A549 (cell line): Measurements from ENCODE around the gene SNRK. TPM values are rescaled to one million over a fixed set of nuclear protein-coding genes. Genes with fewer than 3 reads are reported as not detected.

Experiments
- ATAC-seq, 2 experiments: fragments of 200-7000 bp in 1 of 2; fragments of >200 bp in 1 of 2; cut with Nextera tagmentation in 1 of 2; cut with Tn5 transposase in 1 of 2; 3 replicates each; pipeline versions ENCODE4 v1.8.0 to v1.9.1; 2018 to 2020; ENCODE audit warnings: mild to moderate bottlenecking in 1 of 2, moderate library complexity in 1 of 2
- CTCF ChIA-PET: fragments of 300-600 bp; sonication (Branson Sonifier 250); formaldehyde crosslinking; extraction: SDS; loops from one replicate; lab custom pipeline; 2021; ENCODE audit warnings: antibody characterized with exemption, inconsistent platforms; lab: Yijun Ruan, JAX
- POLR2A ChIA-PET: fragments of 350-600 bp; formaldehyde crosslinking; extraction: SDS; loops from one replicate; lab custom pipeline; 2021; ENCODE audit warnings: antibody characterized with exemption, inconsistent platforms; lab: Yijun Ruan, JAX
- DNase-seq, 2 experiments: peaks; one replicate each; pipeline versions ENCODE4 v3.0.0 to v3.0.0-alpha.2; 2011 to 2016; ENCODE audit warnings: low read depth in 1 of 2, low spot score in 1 of 2
- FAIRE-seq: peaks from 2 replicates; lab custom pipeline; 2011; peaks lifted over from hg19 to GRCh38; lab: Jason Lieb, UNC
- H3K27ac ChIP-seq, 2 experiments: fragments of >200 bp; sonication (Bioruptor Twin); formaldehyde crosslinking; 3 replicates each; pipeline ENCODE4 v1.5.1; 2016 to 2017
- H3K4me1 ChIP-seq: fragments of >200 bp; sonication (Bioruptor Twin); formaldehyde crosslinking; 3 replicates; pipeline ENCODE4 v1.6.1; 2016
- H3K4me2 ChIP-seq: fragments of >200 bp; sonication (Bioruptor Twin); formaldehyde crosslinking; 3 replicates; pipeline ENCODE4 v1.6.1; 2016
- H3K4me3 ChIP-seq: fragments of >200 bp; sonication (Bioruptor Twin); formaldehyde crosslinking; 3 replicates; pipeline ENCODE4 v1.5.1; 2016
- H3K9me3 ChIP-seq: fragments of >200 bp; sonication (Bioruptor Twin); formaldehyde crosslinking; 3 replicates; pipeline ENCODE4 v1.6.1; 2016
- BHLHE40 ChIP-seq: IDR thresholded peaks from 2 replicates; pipeline ENCODE4 v1.6.1; 2012; ENCODE audit warnings: low read depth, low read length, inconsistent platforms
- CBX2 ChIP-seq: fragments of 200-600 bp; sonication (generic); IDR thresholded peaks from 2 replicates; pipeline ENCODE4 v1.6.1; 2016; ENCODE audit warnings: low read depth, mild to moderate bottlenecking, borderline replicate concordance
- CEBPB ChIP-seq, 2 experiments: fragments of >200 bp in 1 of 2; sonication (Bioruptor Twin) in 1 of 2; formaldehyde crosslinking in 1 of 2; IDR thresholded peaks; 2 replicates each; pipeline ENCODE4 v1.6.1; 2012 to 2016
- CHD2 ChIP-seq: fragments of 150-350 bp; IDR thresholded peaks from 2 replicates; pipeline ENCODE4 v1.6.1; 2014; ENCODE audit warnings: low read length; ENCODE audit not compliant: partially characterized antibody
- EHMT2 ChIP-seq: fragments of 200-600 bp; sonication (generic); IDR thresholded peaks from 2 replicates; pipeline ENCODE4 v1.6.1; 2016; ENCODE audit warnings: antibody characterized with exemption, low read depth, mild to moderate bottlenecking, moderate library complexity
- ELK1 ChIP-seq: fragments of 150-350 bp; IDR thresholded peaks from 2 replicates; pipeline ENCODE4 v1.6.1; 2014; ENCODE audit warnings: low read depth, mild to moderate bottlenecking, low read length
- EP300 ChIP-seq, 2 experiments: fragments of >200 bp; sonication (Bioruptor Twin); formaldehyde crosslinking; IDR thresholded peaks; 2 replicates in 1 of 2; 3 replicates in 1 of 2; pipeline ENCODE4 v1.6.1; 2016 to 2017
- ESRRA ChIP-seq: fragments of 150-350 bp; IDR thresholded peaks from 2 replicates; pipeline ENCODE4 v1.6.1; 2014; ENCODE audit warnings: mild to moderate bottlenecking, low read length, borderline replicate concordance
- FOSL2 ChIP-seq, 2 experiments: fragments of 450-650 bp in 1 of 2; fragments of >200 bp in 1 of 2; sonication (Bioruptor Twin) in 1 of 2; formaldehyde crosslinking; IDR thresholded peaks; 2 replicates each; pipeline versions ENCODE4 v1.5.0 to v1.6.1; 2016 to 2020; ENCODE audit warnings: mild to moderate bottlenecking in 1 of 2, moderate library complexity in 1 of 2
- FOXS1 ChIP-seq: fragments of 250-450 bp; sonication (Bioruptor Pico); IDR thresholded peaks from 2 replicates; pipeline ENCODE4 v1.5.0; 2020; ENCODE audit warnings: mild to moderate bottlenecking, moderate library complexity
- MAZ ChIP-seq: fragments of 150-350 bp; IDR thresholded peaks from 2 replicates; pipeline ENCODE4 v1.6.1; 2014; ENCODE audit warnings: antibody characterized with exemption, low read depth, low read length, borderline replicate concordance
- NFE2L2 ChIP-seq: fragments of 150-350 bp; conservative IDR thresholded peaks from 2 replicates; pipeline ENCODE4 v1.6.1; 2014; ENCODE audit warnings: low read length
- NPAS2 ChIP-seq: fragments of 250-450 bp; sonication (Bioruptor Pico); IDR thresholded peaks from 2 replicates; pipeline ENCODE4 v1.8.0; 2022; ENCODE audit warnings: mild to moderate bottlenecking, moderate library complexity, borderline replicate concordance
- NR3C1 ChIP-seq: fragments of >200 bp; sonication (Bioruptor Twin); formaldehyde crosslinking; IDR thresholded peaks from 3 replicates; pipeline ENCODE4 v1.6.1; 2017
- POLR2AphosphoS2 ChIP-seq: conservative IDR thresholded peaks from 2 replicates; pipeline ENCODE4 v1.6.1; 2012; ENCODE audit warnings: low read length, improper control_type of control experiment, inconsistent platforms
- RARB ChIP-seq: fragments of 250-450 bp; sonication (Bioruptor Pico); IDR thresholded peaks from 2 replicates; pipeline ENCODE4 v1.8.0; 2021; ENCODE audit warnings: mild to moderate bottlenecking, moderate library complexity
- RCOR1 ChIP-seq: fragments of 150-350 bp; IDR thresholded peaks from 2 replicates; pipeline ENCODE4 v1.6.1; 2014; ENCODE audit warnings: antibody characterized with exemption, low read length, low read depth
- REST ChIP-seq: fragments of 200-600 bp; sonication (generic); IDR thresholded peaks from 2 replicates; pipeline ENCODE4 v1.6.1; 2016; ENCODE audit warnings: antibody characterized with exemption, mild to moderate bottlenecking, moderate library complexity
- USF2 ChIP-seq: fragments of 450-650 bp; IDR thresholded peaks from 2 replicates; pipeline ENCODE4 v1.6.1; 2014; ENCODE audit warnings: antibody characterized with exemption
- ZC3H11A ChIP-seq: fragments of 450-650 bp; IDR thresholded peaks from 2 replicates; pipeline ENCODE4 v1.6.1; 2014; ENCODE audit warnings: antibody characterized with exemption, mild to moderate bottlenecking
- WGBS: methylation state at CpG from one replicate; pipeline ENCODE4 v1.1.6; 2017; ENCODE audit errors: missing lambda C conversion rate; 5-methylcytosine and 5-hydroxymethylcytosine counted together
- polyA plus RNA-seq, 4 experiments: library from polyadenylated mRNA; depleted of rRNA in 3 of 4; stranded (reverse); fragments of >200 nt; fragmentation: RNase III in 1 of 4; extraction: RNeasy Plus Mini Kit Qiagen cat#74134 plus additional on column Dnase treatment in 1 of 4; gene quantifications; 2 replicates in 3 of 4; 3 replicates in 1 of 4; pipeline ENCODE4 v1.2.3, GENCODE V29; 2011 to 2017

SNRK gene
- polyA plus RNA-seq, 2 of the 4 experiments (the other 2 are of a cell fraction): 3.5 to 7.2 TPM

- no peak for TF ChIP-seq USF2
- TF ChIP-seq POLR2AphosphoS2: no peak
- no peak for TF ChIP-seq BHLHE40
- no peak for TF ChIP-seq EP300 (IDR thresholded peaks at IDR 0.05)
- no peak for TF ChIP-seq NFE2L2
- no peak for TF ChIP-seq ZC3H11A
- TF ChIP-seq MAZ: no peak
- TF ChIP-seq REST: no peak
- TF ChIP-seq CBX2: no peak
- TF ChIP-seq CHD2: no peak
- TF ChIP-seq ELK1: no peak
These were observed 23.3 kb downstream of the SNRK start (continued) for GRCh38 chr3:43309372-43310305.

GRCh38 chr3:43316783-43317460, 30.6 kb downstream of the SNRK start:
- DNase-seq: no peak
- no peak overlapping the region for H3K4me3 ChIP-seq
- 82% methylated on average over 4 of the region's 4 CpGs for WGBS
- no peak overlapping the region for H3K4me2 ChIP-seq
- TF ChIP-seq RCOR1 (no peak), ZC3H11A (no peak), CEBPB (IDR thresholded peaks at IDR 0.05) (no peak), CHD2 (no peak), NPAS2 (CRISPR knock-in tag) (no peak)
- CTCF ChIA-PET: no interaction called here
- ATAC-seq: no peak
- FAIRE-seq: no peak
- no peaks in the 10 kb centered on the region for H3K4me1 ChIP-seq
- H3K9me3 ChIP-seq: no peaks in the 10 kb centered on the region
- POLR2A ChIA-PET: no interaction called here
- H3K27ac ChIP-seq: no peak overlapping the region

- no peak overlapping the region for H3K4me3 ChIP-seq
- H3K4me1 ChIP-seq: no peaks in the 10 kb centered on the region
- ChIA-PET POLR2A (no interaction called here), CTCF (no interaction called here)
- ATAC-seq: no peak
- TF ChIP-seq RARB (CRISPR knock-in tag) (no peak), EHMT2 (no peak), ESRRA (no peak), NR3C1 (no peak), FOXS1 (CRISPR knock-in tag) (no peak), NFE2L2 (no peak), EP300 (IDR thresholded peaks at IDR 0.05) (no peak), FOSL2 (IDR thresholded peaks at IDR 0.05) (no peak), FOSL2 (CRISPR knock-in tag; IDR thresholded peaks at IDR 0.05) (no peak)
- H3K27ac ChIP-seq: no peak overlapping the region
- no peak for DNase-seq
- 93% methylated on average over 8 of the region's 8 CpGs for WGBS
- no peak overlapping the region for H3K4me2 ChIP-seq
- H3K9me3 ChIP-seq: no peaks in the 10 kb centered on the region
- no peak for FAIRE-seq
These were observed 31.3 kb downstream of the SNRK start for GRCh38 chr3:43317461-43318316.
